Transverse colon (tissue), 4 donors: ENCODE measurements around the gene CBS. TPM values are rescaled to one million over a fixed set of nuclear protein-coding genes. Genes with fewer than 3 reads are reported as not detected.

Experiments
- DNase-seq: peaks from one replicate; pipeline ENCODE4 v3.0.0-alpha.2; 2019
- H3K27ac ChIP-seq, 4 donors: fragments of 200-600 bp; sonication (generic); 2 replicates each; pipeline ENCODE4 v1.5.1; 2016 to 2018; ENCODE audit warnings: inconsistent platforms in 4 of 4
- H3K27me3 ChIP-seq: fragments of 200-600 bp; sonication (generic); 2 replicates; pipeline ENCODE4 v1.5.1; 2017; ENCODE audit warnings: inconsistent platforms
- H3K36me3 ChIP-seq, 4 donors: fragments of 200-600 bp; sonication (generic); 2 replicates each; pipeline ENCODE4 v1.5.1; 2017 to 2019; ENCODE audit warnings: inconsistent platforms in 4 of 4
- H3K4me1 ChIP-seq, 4 donors: fragments of 200-600 bp; sonication (generic); 2 replicates each; pipeline ENCODE4 v1.5.1; 2017 to 2020; ENCODE audit warnings: inconsistent platforms in 4 of 4
- H3K4me3 ChIP-seq, 4 donors: fragments of 200-600 bp; sonication (generic); 1 replicate in 1 of 4; 2 replicates in 3 of 4; pipeline versions ENCODE4 v1.5.1 to v1.6.1; 2017 to 2019; ENCODE audit warnings: inconsistent platforms in 4 of 4
- H3K9me3 ChIP-seq, 2 donors: fragments of 200-600 bp; sonication (generic); 2 replicates each; pipeline ENCODE4 v1.5.1; 2017 to 2019; ENCODE audit warnings: inconsistent platforms in 2 of 2
- EP300 ChIP-seq: sonication (generic); formaldehyde crosslinking; IDR thresholded peaks from one replicate; pipeline ENCODE4 v1.6.1; 2017; ENCODE audit warnings: antibody characterized with exemption, low read depth
- POLR2A ChIP-seq: fragments of 450-650 bp; IDR thresholded peaks from one replicate; pipeline ENCODE4 v1.6.1; 2016; ENCODE audit warnings: antibody characterized with exemption, mild to moderate bottlenecking, moderate library complexity
- POLR2AphosphoS5 ChIP-seq, 3 donors: sonication (generic); formaldehyde crosslinking; IDR thresholded peaks; one replicate each; pipeline ENCODE4 v1.6.1; 2016; ENCODE audit warnings: antibody characterized with exemption in 3 of 3
- WGBS, 2 donors: methylation state at CpG; one replicate each; pipeline ENCODE4 v1.1.5; 2018; ENCODE audit warnings: low coverage in 1 of 2; 5-methylcytosine and 5-hydroxymethylcytosine counted together
- in situ Hi-C, 4 donors: fragments of 200-750 bp; cut with MboI; loops; one replicate each; pipeline versions ENCODE4 v1.15.0 to v1.15.1; 2017; ENCODE audit warnings: low sequenced_read_pairs in 3 of 4, low pct_ligation_motif_present in 1 of 4, low pct_unique_long_range_greater_than_20kb in 1 of 4
- intact Hi-C: fragments of 100-400 bp; cut with DNase I; formaldehyde crosslinking; loops from one replicate; pipeline ENCODE4 v1.15.1; 2023; ENCODE audit warnings: low total_unique reads
- total RNA-seq, 4 donors: library from RNA; depleted of rRNA; stranded (reverse); fragments of >200 nt; gene quantifications; one replicate each; pipeline ENCODE4 v1.1.0, GENCODE V29; 2016
- TF ChIP-seq, protein P1 (sequence below), 5 experiments: fragments of 200-600 bp in 3 of 5; fragments of 450-650 bp in 2 of 5; sonication (generic) in 3 of 5; IDR thresholded peaks; 1 replicate in 2 of 5; 2 replicates in 3 of 5; pipeline ENCODE4 v1.5.1; 2016 to 2017; ENCODE audit warnings: antibody characterized with exemption in 5 of 5, inconsistent platforms in 3 of 5, mild to moderate bottlenecking in 2 of 5, moderate library complexity in 1 of 5

The CBS gene
- total RNA-seq, 4 donors from 2014 or later: 0.40 to 24.3 (median 9.4) TPM

DNA sequence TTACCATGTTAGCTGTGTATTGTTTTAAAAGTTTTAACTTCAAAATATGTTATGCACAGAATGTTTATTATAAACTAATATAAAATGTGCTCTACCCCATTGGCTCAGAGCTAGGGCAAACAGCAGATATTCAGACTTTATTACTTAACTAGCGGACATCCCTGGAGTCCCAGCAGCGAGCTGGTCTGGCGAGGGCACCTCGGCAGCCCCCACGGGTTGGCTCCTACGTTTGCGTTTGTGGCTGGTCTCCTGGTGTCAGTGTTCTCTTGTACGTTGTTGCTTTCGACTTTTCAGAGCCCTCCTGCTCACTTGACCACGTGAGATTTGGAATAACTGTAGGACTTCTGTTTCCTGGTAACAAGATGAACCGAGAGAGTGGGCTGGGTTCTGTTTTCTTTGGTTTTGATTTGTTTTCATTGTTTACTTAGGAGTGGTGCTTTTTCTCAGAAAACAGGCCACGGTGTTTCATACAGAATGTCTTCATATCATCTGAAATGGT lies 44.5 kb downstream of the CBS start:
- Histone ChIP-seq H3K9me3 (no peaks in the 10 kb centered on the region), H3K36me3 (peaks cover 0 to 29% (median 13%) of the 10 kb centered on the region in 4 donors), H3K27ac (no peak overlapping the region), H3K4me3 (no peak overlapping the region), H3K4me1 (no peaks in the 10 kb centered on the region), H3K27me3 (no peaks in the 10 kb centered on the region)
- in situ Hi-C loops: no loop called here
- no peak for DNase-seq
- no peak for TF ChIP-seq POLR2AphosphoS5 (IDR thresholded peaks at IDR 0.05)
- TF ChIP-seq EP300: no peak
- no peak for TF ChIP-seq POLR2A
- TF ChIP-seq, protein P1, sequence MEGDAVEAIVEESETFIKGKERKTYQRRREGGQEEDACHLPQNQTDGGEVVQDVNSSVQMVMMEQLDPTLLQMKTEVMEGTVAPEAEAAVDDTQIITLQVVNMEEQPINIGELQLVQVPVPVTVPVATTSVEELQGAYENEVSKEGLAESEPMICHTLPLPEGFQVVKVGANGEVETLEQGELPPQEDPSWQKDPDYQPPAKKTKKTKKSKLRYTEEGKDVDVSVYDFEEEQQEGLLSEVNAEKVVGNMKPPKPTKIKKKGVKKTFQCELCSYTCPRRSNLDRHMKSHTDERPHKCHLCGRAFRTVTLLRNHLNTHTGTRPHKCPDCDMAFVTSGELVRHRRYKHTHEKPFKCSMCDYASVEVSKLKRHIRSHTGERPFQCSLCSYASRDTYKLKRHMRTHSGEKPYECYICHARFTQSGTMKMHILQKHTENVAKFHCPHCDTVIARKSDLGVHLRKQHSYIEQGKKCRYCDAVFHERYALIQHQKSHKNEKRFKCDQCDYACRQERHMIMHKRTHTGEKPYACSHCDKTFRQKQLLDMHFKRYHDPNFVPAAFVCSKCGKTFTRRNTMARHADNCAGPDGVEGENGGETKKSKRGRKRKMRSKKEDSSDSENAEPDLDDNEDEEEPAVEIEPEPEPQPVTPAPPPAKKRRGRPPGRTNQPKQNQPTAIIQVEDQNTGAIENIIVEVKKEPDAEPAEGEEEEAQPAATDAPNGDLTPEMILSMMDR (IDR thresholded peaks at IDR 0.05): no peak
- 88 to 94% methylated on average over 6 to 12 of the region's 12 CpGs for WGBS, 2 donors
- intact Hi-C loops: no loop called here

DNA sequence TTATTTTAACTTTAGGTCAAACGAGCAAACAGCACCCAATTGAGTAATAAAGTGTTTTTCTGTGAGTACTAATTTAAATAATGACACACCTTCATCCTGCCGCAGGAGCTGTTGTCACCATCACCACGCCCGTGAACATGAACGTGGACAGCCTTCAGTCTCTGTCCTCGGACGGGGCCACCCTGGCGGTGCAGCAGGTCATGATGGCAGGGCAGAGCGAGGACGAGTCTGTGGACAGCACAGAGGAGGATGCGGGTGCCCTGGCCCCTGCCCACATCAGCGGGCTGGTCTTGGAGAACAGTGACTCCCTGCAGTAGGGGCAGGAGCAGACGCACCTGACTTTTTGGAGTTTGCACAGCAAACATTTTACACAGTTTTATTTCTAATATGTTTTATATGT lies 45.9 kb downstream of the CBS start:
- intact Hi-C loops (no loop called here), in situ Hi-C loops (no loop called here)
- WGBS, 2 donors: 67 to 87% methylated on average over 1 to 13 of the region's 13 CpGs
- peaks cover 0 to 37% (median 18%) of the 10 kb centered on the region in 4 donors for H3K36me3 ChIP-seq
- H3K27me3 ChIP-seq: no peaks in the 10 kb centered on the region
- TF ChIP-seq, protein P1 (IDR thresholded peaks at IDR 0.05): no peak
- TF ChIP-seq EP300 (no peak), POLR2A (no peak), POLR2AphosphoS5 (IDR thresholded peaks at IDR 0.05) (no peak)
- no peaks in the 10 kb centered on the region for H3K4me1 ChIP-seq
- no peaks in the 10 kb centered on the region for H3K9me3 ChIP-seq
- no peak overlapping the region for H3K4me3 ChIP-seq
- H3K27ac ChIP-seq: no peak overlapping the region
- DNase-seq: no peak

DNA sequence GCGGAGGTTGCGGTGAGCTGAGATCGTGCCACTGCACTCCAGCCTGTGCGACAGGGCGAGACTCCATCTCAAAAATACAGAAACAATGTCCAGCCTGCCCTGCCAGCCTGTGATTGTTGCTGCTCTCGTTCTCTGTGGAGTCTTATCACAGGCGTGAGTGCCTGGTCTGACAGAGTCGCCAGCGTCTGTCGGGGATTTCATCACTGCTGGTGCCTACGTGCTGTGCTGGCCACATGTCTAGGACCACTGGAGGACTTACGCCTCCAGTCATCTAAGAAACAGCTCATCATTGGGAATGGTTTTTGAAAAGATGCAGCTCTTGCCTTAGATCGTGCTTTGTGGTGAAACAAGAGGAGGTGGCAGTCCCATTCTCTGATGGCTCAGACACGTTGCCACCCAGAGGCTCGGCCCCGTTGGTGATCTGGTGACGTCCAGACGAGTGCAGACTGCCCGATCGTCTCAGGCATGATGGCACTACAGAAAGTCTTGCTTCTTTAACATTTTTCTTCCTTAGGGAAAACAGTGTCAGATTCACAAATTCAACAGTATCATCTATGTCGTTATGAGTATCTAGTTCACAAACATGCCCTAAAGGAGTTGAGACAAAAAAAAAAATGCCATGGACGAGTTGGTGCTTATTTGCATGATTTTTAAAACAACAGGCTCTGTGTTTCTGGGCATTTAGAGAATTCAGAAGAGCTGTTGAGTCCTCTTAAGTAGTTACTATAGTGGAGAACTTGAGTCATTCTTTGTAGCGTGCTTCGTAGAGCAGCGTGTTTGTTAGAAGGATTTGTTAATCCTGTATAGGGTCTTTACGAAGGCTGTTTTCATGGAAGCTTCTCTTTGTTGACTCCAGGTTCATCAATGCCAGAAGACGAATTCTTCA lies 47.5 kb downstream of the CBS start:
- Histone ChIP-seq H3K4me1 (no peaks in the 10 kb centered on the region), H3K27me3 (no peaks in the 10 kb centered on the region), H3K27ac (no peak overlapping the region), H3K36me3 (peaks cover 0 to 37% (median 19%) of the 10 kb centered on the region in 4 donors), H3K4me3 (no peak overlapping the region), H3K9me3 (no peaks in the 10 kb centered on the region)
- intact Hi-C loops: no loop called here
- WGBS, 2 donors: 92 to 94% methylated on average over 11 to 27 of the region's 27 CpGs
- no peak for DNase-seq
- TF ChIP-seq, protein P1 (IDR thresholded peaks at IDR 0.05): no peak
- TF ChIP-seq POLR2A (no peak), POLR2AphosphoS5 (IDR thresholded peaks at IDR 0.05) (no peak), EP300 (no peak)
- in situ Hi-C loops: no loop called here

DNA sequence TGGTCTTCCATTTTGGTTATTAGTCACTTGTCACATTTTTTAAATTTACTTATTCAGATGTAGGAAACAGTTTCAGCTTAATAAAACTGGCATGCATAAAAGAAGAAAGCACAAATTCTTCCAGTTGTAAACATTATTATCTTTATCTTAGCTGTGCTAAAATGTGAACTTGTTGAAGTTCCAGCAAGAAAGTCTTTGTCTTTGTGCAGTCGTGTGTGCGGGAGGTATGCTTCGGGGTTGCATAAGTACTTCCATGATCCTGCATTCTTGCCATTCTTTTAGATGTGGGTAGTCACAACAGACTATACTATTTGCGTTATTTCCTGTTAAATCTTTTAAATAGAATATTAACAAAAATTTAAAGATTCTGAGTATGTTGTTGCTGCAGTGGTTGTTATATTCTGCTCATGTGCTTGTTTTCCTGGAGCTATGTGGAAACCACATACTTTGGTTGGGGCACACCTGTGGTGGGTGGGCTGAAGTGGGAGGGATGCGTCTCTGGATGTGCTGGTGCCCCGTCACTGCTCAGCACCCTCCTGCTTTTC lies 49.9 kb downstream of the CBS start:
- no peak overlapping the region for H3K27ac ChIP-seq
- WGBS, 2 donors: 91 to 94% methylated on average over 6 of the region's 6 CpGs
- DNase-seq: no peak
- TF ChIP-seq POLR2AphosphoS5 (IDR thresholded peaks at IDR 0.05): no peak
- no peak for TF ChIP-seq POLR2A
- TF ChIP-seq, protein P1 (IDR thresholded peaks at IDR 0.05): no peak
- no peak for TF ChIP-seq EP300
- no peaks in the 10 kb centered on the region for H3K9me3 ChIP-seq
- in situ Hi-C loops: no loop called here
- no peak overlapping the region for H3K4me3 ChIP-seq
- intact Hi-C loops: no loop called here
- no peaks in the 10 kb centered on the region for H3K27me3 ChIP-seq
- H3K36me3 ChIP-seq: peaks cover 0 to 29% (median 14%) of the 10 kb centered on the region in 4 donors
- no peaks in the 10 kb centered on the region for H3K4me1 ChIP-seq
